Lower lobe of right lung (tissue), 2 donors: Measurements from ENCODE around the gene GPC4. TPM values are rescaled to one million over a fixed set of nuclear protein-coding genes. Genes with fewer than 3 reads are reported as not detected.
"Not testable (repeated sequence)": the region's sequence is repeated elsewhere in the genome, so short reads cannot be mapped to it uniquely, and the experiment has no call there.

ENCODE experiments used
- ATAC-seq, 2 donors: fragments of 200-7000 bp; cut with Tn5 transposase; one replicate each; pipeline ENCODE4 v1.9.1; 2020 to 2022; ENCODE audit warnings: mild to moderate bottlenecking in 2 of 2, moderate library complexity in 2 of 2
- DNase-seq: peaks from one replicate; pipeline ENCODE4 v3.0.0-alpha.2; 2020
- H3K27ac ChIP-seq: fragments of 200-600 bp; one replicate; pipeline ENCODE4 v1.8.0; 2022
- H3K27me3 ChIP-seq: fragments of 200-600 bp; one replicate; pipeline ENCODE4 v1.8.0; 2022; ENCODE audit warnings: low read depth
- H3K36me3 ChIP-seq: fragments of 200-600 bp; one replicate; pipeline ENCODE4 v1.8.0; 2022; ENCODE audit warnings: mild to moderate bottlenecking
- H3K4me1 ChIP-seq: fragments of 200-600 bp; one replicate; pipeline ENCODE4 v1.8.0; 2022
- H3K4me3 ChIP-seq: fragments of 200-600 bp; one replicate; pipeline ENCODE4 v1.8.0; 2022; ENCODE audit warnings: mild to moderate bottlenecking
- H3K9me3 ChIP-seq: fragments of 200-600 bp; one replicate; pipeline ENCODE4 v1.8.0; 2022
- CTCF ChIP-seq: fragments of 200-600 bp; IDR thresholded peaks from one replicate; pipeline ENCODE4 v1.8.0; 2022; ENCODE audit warnings: antibody characterized with exemption, mild to moderate bottlenecking
- intact Hi-C: fragments of 100-400 bp; cut with DNase I; formaldehyde crosslinking; loops from one replicate; pipeline ENCODE4 v1.11.0; 2022
- total RNA-seq: library from RNA; stranded (reverse); fragmentation: NEBNext Ultra II Directional; extraction: Animal tissue kit (Norgen Biotek cat#: 25700); gene quantifications from one replicate; pipeline ENCODE4 v1.2.1, GENCODE V29; 2021
- donor health status: DM: no; HTN: yes; CAD: no; lungs with severe emphysema.

GPC4 gene
- total RNA-seq, 1 donor from 2014 or later: 41.9 TPM

- DNase-seq (no peak), ATAC-seq (no peak)
- Histone ChIP-seq H3K4me3 (no peak overlapping the region), H3K27ac (no peak overlapping the region), H3K9me3 (no peaks in the 10 kb centered on the region), H3K4me1 (no peaks in the 10 kb centered on the region), H3K36me3 (no peaks in the 10 kb centered on the region), H3K27me3 (no peaks in the 10 kb centered on the region)
- intact Hi-C loops: no loop called here
- no peak for TF ChIP-seq CTCF
These were observed 82.0 kb downstream of the GPC4 start for GRCh38 chrX:133333154-133333750.

DNA sequence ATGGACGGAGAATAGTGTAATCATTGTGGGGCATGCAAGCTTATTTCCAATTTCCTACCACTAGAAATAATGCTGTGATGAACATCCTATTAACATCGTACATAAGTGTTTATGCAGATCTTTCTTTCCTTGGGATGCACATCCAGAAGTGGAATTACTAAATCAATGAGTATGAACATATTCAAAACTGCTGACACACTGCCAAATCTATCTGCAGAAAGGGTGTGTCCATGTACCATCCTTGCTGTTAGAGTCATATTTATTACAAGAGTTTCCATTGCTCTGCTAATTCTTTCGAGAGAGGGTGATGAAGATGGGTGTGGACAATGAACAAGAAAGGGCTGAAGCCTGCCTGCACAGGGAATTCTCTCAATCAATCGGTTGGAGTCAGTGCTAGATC, 82.6 kb downstream of the GPC4 start:
- Histone ChIP-seq H3K4me1 (no peaks in the 10 kb centered on the region), H3K27me3 (no peaks in the 10 kb centered on the region), H3K36me3 (no peaks in the 10 kb centered on the region), H3K27ac (no peak overlapping the region), H3K4me3 (no peak overlapping the region), H3K9me3 (no peaks in the 10 kb centered on the region)
- TF ChIP-seq CTCF: no peak
- DNase-seq: no peak
- intact Hi-C loops: no loop called here
- ATAC-seq: no peak

- Histone ChIP-seq H3K27ac (no peak overlapping the region), H3K4me3 (no peak overlapping the region), H3K27me3 (no peaks in the 10 kb centered on the region), H3K9me3 (no peaks in the 10 kb centered on the region), H3K4me1 (no peaks in the 10 kb centered on the region), H3K36me3 (no peaks in the 10 kb centered on the region)
- intact Hi-C loops: no loop called here
- DNase-seq (no peak), ATAC-seq (no peak)
- TF ChIP-seq CTCF: no peak
These were observed 84.3 kb downstream of the GPC4 start for GRCh38 chrX:133330956-133331355.

DNA sequence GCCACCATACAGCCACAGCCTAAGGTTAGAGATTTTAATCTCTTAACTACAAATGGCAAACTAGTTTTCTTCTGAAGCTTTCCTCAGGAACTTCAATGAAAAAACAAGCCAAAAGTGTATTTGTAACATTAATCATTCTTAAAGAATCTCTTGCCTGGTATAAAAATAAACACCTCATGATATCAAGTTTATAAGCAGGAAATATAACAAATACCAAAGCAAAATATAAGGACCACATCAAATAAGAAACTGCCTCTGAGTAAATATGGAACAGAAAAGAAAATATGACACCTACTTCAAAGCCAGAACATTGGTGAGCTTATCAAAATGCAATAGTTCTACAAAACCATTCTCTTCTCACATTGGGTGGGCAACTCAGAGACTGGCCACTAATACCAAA, 89.9 kb downstream of the GPC4 start:
- no peak overlapping the region for H3K27ac ChIP-seq
- H3K9me3 ChIP-seq: no peaks in the 10 kb centered on the region
- no peak overlapping the region for H3K4me3 ChIP-seq
- no peaks in the 10 kb centered on the region for H3K36me3 ChIP-seq
- no peak for TF ChIP-seq CTCF
- no peak for DNase-seq
- H3K27me3 ChIP-seq: no peaks in the 10 kb centered on the region
- no peaks in the 10 kb centered on the region for H3K4me1 ChIP-seq
- no peak for ATAC-seq
- intact Hi-C loops: no loop called here

GRCh38 chrX:133323431-133323830, 91.9 kb downstream of the GPC4 start:
- no peak overlapping the region for H3K4me3 ChIP-seq
- TF ChIP-seq CTCF: no peak
- no peak overlapping the region for H3K27ac ChIP-seq
- intact Hi-C loops: no loop called here
- H3K4me1 ChIP-seq: no peaks in the 10 kb centered on the region
- H3K36me3 ChIP-seq: no peaks in the 10 kb centered on the region
- no peaks in the 10 kb centered on the region for H3K9me3 ChIP-seq
- H3K27me3 ChIP-seq: no peaks in the 10 kb centered on the region
- DNase-seq: no peak
- ATAC-seq: peak in 1 of 2 donors; percentile 57

DNA sequence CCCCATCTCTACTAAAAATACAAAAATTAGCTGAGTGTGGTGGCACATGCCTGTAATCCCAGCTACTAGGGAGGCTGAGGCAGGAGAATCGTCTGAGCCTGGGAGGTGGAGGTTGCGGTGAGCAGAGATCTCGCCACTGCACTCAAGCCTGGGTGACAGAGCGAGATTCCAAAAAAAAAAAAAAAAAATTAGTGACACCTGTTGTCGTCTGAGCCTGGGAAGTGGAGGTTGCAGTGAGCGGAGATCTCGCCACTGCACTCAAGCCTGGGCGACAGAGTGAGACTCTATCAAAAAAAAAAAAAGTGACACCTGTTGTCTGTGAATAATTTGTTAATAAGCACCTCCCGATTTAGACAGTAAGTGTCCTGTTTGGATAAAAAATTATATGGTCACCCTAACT, 93.0 kb downstream of the GPC4 start:
- H3K4me1 ChIP-seq, DNase-seq, H3K27me3 ChIP-seq, H3K4me3 ChIP-seq, H3K27ac ChIP-seq, ATAC-seq, intact Hi-C loops, H3K9me3 ChIP-seq, H3K36me3 ChIP-seq: not testable (repeated sequence)
